C4-2B (cell line): Measurements from ENCODE around the gene ABO.

Experiments used
- CTCF ChIP-seq: fragments of 450-650 bp; conservative IDR thresholded peaks from 2 replicates; pipeline ENCODE4 v1.5.1; 2017; ENCODE audit warnings: mild to moderate bottlenecking
- ZFX ChIP-seq: fragments of 450-650 bp; IDR thresholded peaks from 2 replicates; pipeline ENCODE4 v1.6.1; 2017

GRCh38 chr9:133277467-133277866, 2.5 kb upstream of the ABO start:
- TF ChIP-seq CTCF (no peak), ZFX (no peak)
